Measurements from ENCODE around the gene SMIM45.

SMIM45 gene

DNA sequence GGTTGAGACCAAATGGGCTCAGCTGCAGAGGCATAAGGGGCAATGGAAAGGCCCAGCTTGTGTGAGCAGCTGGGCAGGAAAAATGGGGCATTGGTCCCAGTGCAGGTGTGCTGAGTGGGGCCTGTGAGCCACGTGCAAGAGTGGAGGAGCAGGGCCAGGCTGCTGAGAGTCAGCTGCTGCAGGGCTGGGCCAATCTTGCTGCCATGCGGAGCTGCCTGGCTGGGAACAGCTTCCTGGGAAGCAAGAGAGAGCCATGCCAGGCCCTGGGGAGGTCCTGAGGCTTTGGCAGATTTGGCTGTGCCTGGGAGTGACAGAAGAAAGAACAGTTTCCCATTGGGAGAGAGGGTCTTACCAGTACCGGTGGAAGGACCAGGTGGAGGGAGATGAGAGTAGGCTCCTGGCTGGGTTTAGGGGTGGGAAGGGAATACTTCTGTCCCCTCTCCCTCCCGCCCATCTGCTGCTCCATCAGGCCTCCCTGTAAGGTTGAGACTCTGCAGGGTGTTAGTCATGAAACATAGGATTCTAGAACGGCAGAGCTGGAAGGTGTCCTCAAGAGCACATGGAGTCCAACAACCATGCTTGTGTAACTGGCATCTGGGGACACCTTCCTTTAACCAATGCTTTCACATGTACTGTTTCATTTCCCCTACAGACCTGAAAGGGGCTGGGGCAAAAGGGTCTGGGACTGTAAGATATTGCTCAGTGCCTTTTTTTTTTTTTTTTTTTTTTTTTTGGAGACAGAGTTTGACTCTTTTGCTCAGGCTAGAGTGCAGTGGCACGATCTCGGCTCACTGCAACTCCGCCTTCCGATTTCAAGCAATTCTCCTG is 27.7 kb downstream of the SMIM45 start:
- Histone ChIP-seq H3K79me2 (ENCODE audit: low read length) (no peaks in the 10 kb centered on the region), H3K4me1 (ENCODE audit: low read length) (0 out of 2 replicates have a peak, but pooled peaks cover 2% of the 10 kb centered on the region), H2AFZ (ENCODE audit: low read length) (no peak overlapping the region), H3K36me3 (replicated peaks; ENCODE audit: insufficient read depth, low read length) (no peaks in the 10 kb centered on the region), H3K9me2 (replicated peaks; ENCODE audit: insufficient read depth, low read length) (no peaks in the 10 kb centered on the region), H3K27me3 (replicated peaks; ENCODE audit: insufficient read depth, low read length) (peaks cover 24% of the 10 kb centered on the region), H3K4me3 (ENCODE audit: low read length) (no peak overlapping the region), H3K4me2 (ENCODE audit: low read depth, low read length) (no peak overlapping the region), H3K9ac (ENCODE audit: low read length) (no peak overlapping the region), H4K20me1 (ENCODE audit: insufficient read depth, low read length) (no peaks in the 10 kb centered on the region), H3K9me3 (replicated peaks; ENCODE audit: insufficient read depth, low read length) (no peaks in the 10 kb centered on the region), H3F3A (ENCODE audit: insufficient read depth, low read length) (0 out of 2 replicates have a peak, but pooled peaks cover 5% of the 10 kb centered on the region), H3K27ac (ENCODE audit: low read length) (no peak overlapping the region)
- TF ChIP-seq EZH2phosphoT487 (IDR thresholded peaks at IDR 0.05; ENCODE audit: low read length) (no peak), EZH2 (optimal IDR thresholded peaks at IDR 0.05; ENCODE audit: low read depth, low read length) (no peak)
- TF ChIP-seq, protein P1, sequence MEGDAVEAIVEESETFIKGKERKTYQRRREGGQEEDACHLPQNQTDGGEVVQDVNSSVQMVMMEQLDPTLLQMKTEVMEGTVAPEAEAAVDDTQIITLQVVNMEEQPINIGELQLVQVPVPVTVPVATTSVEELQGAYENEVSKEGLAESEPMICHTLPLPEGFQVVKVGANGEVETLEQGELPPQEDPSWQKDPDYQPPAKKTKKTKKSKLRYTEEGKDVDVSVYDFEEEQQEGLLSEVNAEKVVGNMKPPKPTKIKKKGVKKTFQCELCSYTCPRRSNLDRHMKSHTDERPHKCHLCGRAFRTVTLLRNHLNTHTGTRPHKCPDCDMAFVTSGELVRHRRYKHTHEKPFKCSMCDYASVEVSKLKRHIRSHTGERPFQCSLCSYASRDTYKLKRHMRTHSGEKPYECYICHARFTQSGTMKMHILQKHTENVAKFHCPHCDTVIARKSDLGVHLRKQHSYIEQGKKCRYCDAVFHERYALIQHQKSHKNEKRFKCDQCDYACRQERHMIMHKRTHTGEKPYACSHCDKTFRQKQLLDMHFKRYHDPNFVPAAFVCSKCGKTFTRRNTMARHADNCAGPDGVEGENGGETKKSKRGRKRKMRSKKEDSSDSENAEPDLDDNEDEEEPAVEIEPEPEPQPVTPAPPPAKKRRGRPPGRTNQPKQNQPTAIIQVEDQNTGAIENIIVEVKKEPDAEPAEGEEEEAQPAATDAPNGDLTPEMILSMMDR (IDR thresholded peaks at IDR 0.05; ENCODE audit: low read length), result no peak
- DNase-seq, result no peak

- Histone ChIP-seq H4K20me1 (ENCODE audit: insufficient read depth, low read length) (no peaks in the 10 kb centered on the region), H3K27ac (ENCODE audit: low read length) (no peak overlapping the region), H2AFZ (ENCODE audit: low read length) (no peak overlapping the region), H3K9me3 (replicated peaks; ENCODE audit: insufficient read depth, low read length) (no peaks in the 10 kb centered on the region), H3K79me2 (ENCODE audit: low read length) (no peaks in the 10 kb centered on the region), H3K36me3 (replicated peaks; ENCODE audit: insufficient read depth, low read length) (no peaks in the 10 kb centered on the region), H3K4me1 (ENCODE audit: low read length) (no peaks in the 10 kb centered on the region), H3K9ac (ENCODE audit: low read length) (no peak overlapping the region), H3F3A (ENCODE audit: insufficient read depth, low read length) (no peaks in the 10 kb centered on the region), H3K9me2 (replicated peaks; ENCODE audit: insufficient read depth, low read length) (no peaks in the 10 kb centered on the region), H3K27me3 (replicated peaks; ENCODE audit: insufficient read depth, low read length) (no peaks in the 10 kb centered on the region), H3K4me3 (ENCODE audit: low read length) (no peak overlapping the region), H3K4me2 (ENCODE audit: low read depth, low read length) (no peak overlapping the region)
- no peak for DNase-seq
- TF ChIP-seq, protein P1 (IDR thresholded peaks at IDR 0.05; ENCODE audit: low read length), result no peak
- no peak for TF ChIP-seq EZH2 (optimal IDR thresholded peaks at IDR 0.05; ENCODE audit: low read depth, low read length)
- TF ChIP-seq EZH2phosphoT487 (IDR thresholded peaks at IDR 0.05; ENCODE audit: low read length), result no peak
These were observed 30.9 kb downstream of the SMIM45 start for GRCh38 chr22:41982865-41983264.

- Histone ChIP-seq H2AFZ (ENCODE audit: low read length) (no peak overlapping the region), H3F3A (ENCODE audit: insufficient read depth, low read length) (no peaks in the 10 kb centered on the region), H3K9me3 (replicated peaks; ENCODE audit: insufficient read depth, low read length) (no peaks in the 10 kb centered on the region), H3K4me2 (ENCODE audit: low read depth, low read length) (no peak overlapping the region), H3K9me2 (replicated peaks; ENCODE audit: insufficient read depth, low read length) (no peaks in the 10 kb centered on the region), H3K4me1 (ENCODE audit: low read length) (no peaks in the 10 kb centered on the region), H3K27ac (ENCODE audit: low read length) (no peak overlapping the region), H3K4me3 (ENCODE audit: low read length) (no peak overlapping the region), H3K27me3 (replicated peaks; ENCODE audit: insufficient read depth, low read length) (no peaks in the 10 kb centered on the region), H3K9ac (ENCODE audit: low read length) (no peak overlapping the region), H3K79me2 (ENCODE audit: low read length) (no peaks in the 10 kb centered on the region), H4K20me1 (ENCODE audit: insufficient read depth, low read length) (no peaks in the 10 kb centered on the region), H3K36me3 (replicated peaks; ENCODE audit: insufficient read depth, low read length) (no peaks in the 10 kb centered on the region)
- DNase-seq, result no peak
- TF ChIP-seq EZH2phosphoT487 (IDR thresholded peaks at IDR 0.05; ENCODE audit: low read length), result no peak
- TF ChIP-seq, protein P1 (IDR thresholded peaks at IDR 0.05; ENCODE audit: low read length), result no peak
- no peak for TF ChIP-seq EZH2 (optimal IDR thresholded peaks at IDR 0.05; ENCODE audit: low read depth, low read length)
These were observed 31.8 kb downstream of the SMIM45 start for GRCh38 chr22:41983513-41984405.
